SK-N-SH (cell line): Measurements from ENCODE around the gene HEPACAM. TPM values are rescaled to one million over a fixed set of nuclear protein-coding genes. Genes with fewer than 3 reads are reported as not detected.

Experiments used
- CTCF ChIA-PET: fragments of 300-600, 350-600 bp; formaldehyde crosslinking; extraction: SDS; loops from one replicate; lab custom pipeline; 2021; lab: Yijun Ruan, JAX
- POLR2A ChIA-PET: fragments of 350-600 bp; sonication (Branson Sonifier 250); formaldehyde crosslinking; extraction: SDS; loops from one replicate; lab custom pipeline; 2020; ENCODE audit warnings: antibody characterized with exemption, inconsistent platforms; lab: Yijun Ruan, JAX
- DNase-seq: peaks from one replicate; pipeline ENCODE4 v3.0.0; 2012
- H2AFZ ChIP-seq: fragments of 200-600 bp; sonication (generic); 2 replicates; pipeline ENCODE4 v1.8.1; 2016; ENCODE audit warnings: antibody characterized with exemption, mild to moderate bottlenecking, low read depth
- H3F3A ChIP-seq: fragments of 200-600 bp; sonication (generic); replicated peaks from 2 replicates; pipeline ENCODE3; 2016; ENCODE audit warnings: antibody characterized with exemption, mild to moderate bottlenecking; ENCODE audit not compliant: insufficient read depth
- H3K27ac ChIP-seq, 2 experiments: fragments of 200-500 bp in 1 of 2; fragments of 200-600 bp in 1 of 2; sonication (Bioruptor generic) in 1 of 2; sonication (generic), shearing (Covaris generic) in 1 of 2; 2 replicates each; pipeline versions ENCODE4 v1.5.1 to v1.6.1; 2014 to 2016; ENCODE audit warnings: low read depth in 2 of 2, inconsistent platforms in 1 of 2, low read length in 1 of 2, mild to moderate bottlenecking in 1 of 2, mixed read lengths in 1 of 2
- H3K27me3 ChIP-seq: fragments of 200-600 bp; sonication (generic), shearing (Covaris generic); 2 replicates; pipeline ENCODE4 v1.6.1; 2016; ENCODE audit warnings: mixed run types; ENCODE audit not compliant: insufficient read depth
- H3K36me3 ChIP-seq, 2 experiments: fragments of 200-500 bp in 1 of 2; fragments of 200-600 bp in 1 of 2; sonication (Bioruptor generic) in 1 of 2; sonication (generic) in 1 of 2; replicated peaks in 1 of 2; 2 replicates each; pipeline versions ENCODE3 to v1.5.1; 2014 to 2016; ENCODE audit warnings: low read length in 1 of 2, mild to moderate bottlenecking in 1 of 2; ENCODE audit not compliant: insufficient read depth in 2 of 2, control insufficient read depth in 1 of 2
- H3K4me1 ChIP-seq, 2 experiments: fragments of 200-500 bp in 1 of 2; fragments of 200-600 bp in 1 of 2; sonication (Bioruptor generic) in 1 of 2; sonication (generic), shearing (Covaris generic) in 1 of 2; 2 replicates each; pipeline versions ENCODE4 v1.5.1 to v1.6.1; 2014 to 2016; ENCODE audit warnings: low read depth in 1 of 2, low read length in 1 of 2, mixed run types in 1 of 2; ENCODE audit not compliant: insufficient read depth in 2 of 2, control insufficient read depth in 1 of 2
- H3K4me2 ChIP-seq: fragments of 200-600 bp; sonication (generic), shearing (Covaris generic); 2 replicates; pipeline ENCODE4 v1.6.1; 2017; ENCODE audit warnings: mixed run types
- H3K4me3 ChIP-seq, 2 experiments: fragments of 200-500 bp in 1 of 2; fragments of 200-600 bp in 1 of 2; sonication (Bioruptor generic) in 1 of 2; sonication (generic), shearing (Covaris generic) in 1 of 2; 2 replicates each; pipeline versions ENCODE4 v1.5.1 to v1.8.1; 2014 to 2016; ENCODE audit warnings: low read depth in 2 of 2, inconsistent platforms in 1 of 2, low read length in 1 of 2, mild to moderate bottlenecking in 1 of 2, mixed read lengths in 1 of 2, moderate library complexity in 1 of 2
- H3K79me2 ChIP-seq: fragments of 200-600 bp; sonication (generic); 2 replicates; pipeline ENCODE4 v1.8.1; 2017; ENCODE audit warnings: mild to moderate bottlenecking; ENCODE audit not compliant: insufficient read depth
- H3K9ac ChIP-seq: fragments of 200-600 bp; sonication (generic); 2 replicates; pipeline ENCODE4 v1.6.1; 2017; ENCODE audit warnings: mixed run types
- H3K9me2 ChIP-seq: fragments of 200-600 bp; sonication (generic); 2 replicates; pipeline ENCODE4 v1.6.1; 2017; ENCODE audit warnings: mixed run types
- H3K9me3 ChIP-seq: fragments of 200-600 bp; sonication (generic); 2 replicates; pipeline ENCODE4 v1.6.1; 2017; ENCODE audit warnings: mixed run types, mild to moderate bottlenecking, moderate library complexity
- H4K20me1 ChIP-seq: fragments of 200-600 bp; sonication (generic); 2 replicates; pipeline ENCODE4 v1.6.1; 2017; ENCODE audit warnings: mild to moderate bottlenecking, mixed run types; ENCODE audit not compliant: insufficient read depth
- ELF1 ChIP-seq: IDR thresholded peaks from 2 replicates; pipeline ENCODE4 v1.4.0; 2012
- EZH2phosphoT487 ChIP-seq: fragments of 200-600 bp; sonication (generic); IDR thresholded peaks from 2 replicates; pipeline ENCODE4 v1.6.1; 2017; ENCODE audit warnings: low read depth, mixed run types, mild to moderate bottlenecking, antibody characterized with exemption, moderate library complexity, borderline replicate concordance
- FOXM1 ChIP-seq: IDR thresholded peaks from 2 replicates; pipeline ENCODE4 v1.4.0; 2012; ENCODE audit warnings: low read depth, mild to moderate bottlenecking
- GATA2 ChIP-seq: sonication (generic); formaldehyde crosslinking; IDR thresholded peaks from 2 replicates; pipeline ENCODE4 v1.5.0; 2020; ENCODE audit warnings: mild to moderate bottlenecking, missing genetic modification reagents
- JUND ChIP-seq: IDR thresholded peaks from 2 replicates; pipeline ENCODE4 v1.4.0; 2012
- MAX ChIP-seq: IDR thresholded peaks from 2 replicates; pipeline ENCODE4 v1.4.0; 2012; ENCODE audit warnings: low read depth
- NFIC ChIP-seq: IDR thresholded peaks from 2 replicates; pipeline ENCODE4 v1.4.0; 2012; ENCODE audit warnings: borderline replicate concordance
- NRF1 ChIP-seq: IDR thresholded peaks from 2 replicates; pipeline ENCODE4 v1.6.1; 2012; ENCODE audit warnings: low read depth, mild to moderate bottlenecking, low read length
- PBX3 ChIP-seq: IDR thresholded peaks from 2 replicates; pipeline ENCODE4; 2012
- POLR2AphosphoS5 ChIP-seq: IDR thresholded peaks from 2 replicates; pipeline ENCODE4 v1.6.1; 2012; ENCODE audit warnings: low read depth, low read length
- RAD21 ChIP-seq: IDR thresholded peaks from 2 replicates; pipeline ENCODE4 v1.6.1; 2012; ENCODE audit warnings: mild to moderate bottlenecking, low read length
- RCOR1 ChIP-seq: fragments of 150-350 bp; IDR thresholded peaks from 2 replicates; pipeline ENCODE4 v1.6.1; 2017; ENCODE audit warnings: antibody characterized with exemption, low read length
- RXRA ChIP-seq: IDR thresholded peaks from 2 replicates; pipeline ENCODE4 v1.4.0; 2012; ENCODE audit warnings: low read depth, mild to moderate bottlenecking, borderline replicate concordance
- SMC3 ChIP-seq: IDR thresholded peaks from 2 replicates; pipeline ENCODE4 v1.6.1; 2012; ENCODE audit warnings: low read depth, low read length, improper control_type of control experiment
- TAF1 ChIP-seq: IDR thresholded peaks from 2 replicates; pipeline ENCODE4 v1.6.1; 2012; ENCODE audit warnings: low read depth, mild to moderate bottlenecking, low read length, moderate library complexity, borderline replicate concordance
- TCF12 ChIP-seq: IDR thresholded peaks from 2 replicates; pipeline ENCODE4 v1.4.0; 2012
- TEAD4 ChIP-seq: IDR thresholded peaks from 2 replicates; pipeline ENCODE4 v1.4.0; 2012; ENCODE audit warnings: mild to moderate bottlenecking, borderline replicate concordance; ENCODE audit not compliant: insufficient read depth
- USF1 ChIP-seq: IDR thresholded peaks from 2 replicates; pipeline ENCODE4 v1.4.0; 2012; ENCODE audit warnings: low read depth, borderline replicate concordance
- YY1 ChIP-seq: IDR thresholded peaks from 2 replicates; pipeline ENCODE4 v1.4.0; 2012; ENCODE audit warnings: low read depth, mild to moderate bottlenecking
- ZBTB33 ChIP-seq: IDR thresholded peaks from 2 replicates; pipeline ENCODE4 v1.4.0; 2012; ENCODE audit warnings: low read depth, borderline replicate concordance
- WGBS: methylation state at CpG from one replicate; pipeline ENCODE4 v1.1.6; 2017; ENCODE audit warnings: low lambda C conversion rate; 5-methylcytosine and 5-hydroxymethylcytosine counted together
- polyA plus RNA-seq, 3 experiments: library from polyadenylated mRNA; depleted of rRNA; stranded (reverse); fragments of >200 nt; gene quantifications; 2 replicates each; pipeline ENCODE4 v1.2.3, GENCODE V29; 2012

The HEPACAM gene
- polyA plus RNA-seq, 1 of the 3 experiments (the other 2 are of a cell fraction): not detected

- TF ChIP-seq TAF1: no peak
- no peak for TF ChIP-seq ZBTB33
- TF ChIP-seq POLR2AphosphoS5: no peak
- TF ChIP-seq JUND: no peak
- no peak for TF ChIP-seq TCF12
- TF ChIP-seq FOXM1: no peak
- no peak for TF ChIP-seq TEAD4
- no peak for TF ChIP-seq EZH2phosphoT487
- TF ChIP-seq GATA2 (CRISPR knock-in tag): no peak
- TF ChIP-seq MAX: no peak
- TF ChIP-seq NFIC: no peak
- no peak for TF ChIP-seq RAD21
- TF ChIP-seq RCOR1: no peak
- TF ChIP-seq USF1: no peak
- no peak for TF ChIP-seq YY1
- no peak for TF ChIP-seq PBX3
- no peak for TF ChIP-seq NRF1
- no peak for TF ChIP-seq SMC3
- TF ChIP-seq RXRA: no peak
- TF ChIP-seq ELF1: no peak
- Histone ChIP-seq H3K9me2 (no peaks in the 10 kb centered on the region), H3K27ac (no peak overlapping the region), H3K9ac (no peak overlapping the region), H3K79me2 (no peaks in the 10 kb centered on the region), H3K27me3 (no peaks in the 10 kb centered on the region), H4K20me1 (no peaks in the 10 kb centered on the region), H3K4me2 (no peak overlapping the region), H3K4me1 (no peaks in the 10 kb centered on the region; a peak in 1 of 4 replicates), H3K36me3 (no peaks in the 10 kb centered on the region), H3F3A (no peaks in the 10 kb centered on the region), H2AFZ (no peak overlapping the region), H3K9me3 (no peaks in the 10 kb centered on the region), H3K4me3 (no peak overlapping the region)
- DNase-seq: no peak
- CTCF ChIA-PET: interaction anchor here (0.8 to 2.4 kb wide), 3 partner anchors 11 to 462 kb away, joined by 3 to 9 read pairs (median 4); partner anchors contain the start of gene CCDC15
- POLR2A ChIA-PET: no interaction called here
- WGBS: 85% methylated on average over 5 of the region's 5 CpGs
Measured at GRCh38 chr11:124943254-124943616, 7.4 kb upstream of the HEPACAM start.
